ENCODE measurements around the gene RHOG. TPM values are rescaled to one million over a fixed set of nuclear protein-coding genes. Genes with fewer than 3 reads are reported as not detected.

Gene RHOG
- total and polyA plus RNA-seq, 9 of the 15 experiments (the other 6 are each of a cell fraction or from before 2014, with no cell fraction given) = 22.6 to 162 (median 80.3) TPM

GRCh38 chr11:3867209-3868091 is 26.7 kb upstream of the RHOG start (continued):
- TF ChIP-seq ZBTB33 (CRISPR knock-in tag; IDR thresholded peaks at IDR 0.05) = peak; percentile 51; the same call in 1 of the 2 replicates
- peak; percentile 97 for TF ChIP-seq CTBP1 (IDR thresholded peaks at IDR 0.05; ENCODE audit: borderline replicate concordance)
- no peak for TF ChIP-seq PBX2 (CRISPR knock-in tag; IDR thresholded peaks at IDR 0.05; ENCODE audit: low read depth)
- TF ChIP-seq PBX2 (tag; conservative IDR thresholded peaks at IDR 0.05; ENCODE audit: low read depth) = peak; percentile 7; the same call in 1 of the 2 replicates
- TF ChIP-seq ZNF766 (CRISPR knock-in tag; conservative IDR thresholded peaks at IDR 0.05) = peak; percentile 50
- 0 out of 4 replicates have a peak, but pooled peaks of 1 of the 2 experiments have one; percentile 18 for TF ChIP-seq ARNT (IDR thresholded peaks at IDR 0.05)
- peak; percentile 64; the same call in 1 of the 2 replicates for TF ChIP-seq LEF1 (IDR thresholded peaks at IDR 0.05)
- peak; percentile 59; the same call in 1 of the 2 replicates for TF ChIP-seq CC2D1A (IDR thresholded peaks at IDR 0.05)
- no peak for TF ChIP-seq E2F5 (CRISPR knock-in tag; IDR thresholded peaks at IDR 0.05)
- TF ChIP-seq, protein P1, sequence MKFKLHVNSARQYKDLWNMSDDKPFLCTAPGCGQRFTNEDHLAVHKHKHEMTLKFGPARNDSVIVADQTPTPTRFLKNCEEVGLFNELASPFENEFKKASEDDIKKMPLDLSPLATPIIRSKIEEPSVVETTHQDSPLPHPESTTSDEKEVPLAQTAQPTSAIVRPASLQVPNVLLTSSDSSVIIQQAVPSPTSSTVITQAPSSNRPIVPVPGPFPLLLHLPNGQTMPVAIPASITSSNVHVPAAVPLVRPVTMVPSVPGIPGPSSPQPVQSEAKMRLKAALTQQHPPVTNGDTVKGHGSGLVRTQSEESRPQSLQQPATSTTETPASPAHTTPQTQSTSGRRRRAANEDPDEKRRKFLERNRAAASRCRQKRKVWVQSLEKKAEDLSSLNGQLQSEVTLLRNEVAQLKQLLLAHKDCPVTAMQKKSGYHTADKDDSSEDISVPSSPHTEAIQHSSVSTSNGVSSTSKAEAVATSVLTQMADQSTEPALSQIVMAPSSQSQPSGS (CRISPR knock-in tag; IDR thresholded peaks at IDR 0.05) = no peak
- no peak for TF ChIP-seq BCL6 (CRISPR knock-in tag; IDR thresholded peaks at IDR 0.05)
- peak; percentile 16; the same call in 1 of the 2 replicates for TF ChIP-seq ZBTB2 (IDR thresholded peaks at IDR 0.05)
- peak; percentile 73 for TF ChIP-seq FOXM1 (IDR thresholded peaks at IDR 0.05; ENCODE audit: low read depth)
- TF ChIP-seq FOXM1 (CRISPR knock-in tag; IDR thresholded peaks at IDR 0.05; ENCODE audit: low read depth) = no peak
- TF ChIP-seq, protein P2, sequence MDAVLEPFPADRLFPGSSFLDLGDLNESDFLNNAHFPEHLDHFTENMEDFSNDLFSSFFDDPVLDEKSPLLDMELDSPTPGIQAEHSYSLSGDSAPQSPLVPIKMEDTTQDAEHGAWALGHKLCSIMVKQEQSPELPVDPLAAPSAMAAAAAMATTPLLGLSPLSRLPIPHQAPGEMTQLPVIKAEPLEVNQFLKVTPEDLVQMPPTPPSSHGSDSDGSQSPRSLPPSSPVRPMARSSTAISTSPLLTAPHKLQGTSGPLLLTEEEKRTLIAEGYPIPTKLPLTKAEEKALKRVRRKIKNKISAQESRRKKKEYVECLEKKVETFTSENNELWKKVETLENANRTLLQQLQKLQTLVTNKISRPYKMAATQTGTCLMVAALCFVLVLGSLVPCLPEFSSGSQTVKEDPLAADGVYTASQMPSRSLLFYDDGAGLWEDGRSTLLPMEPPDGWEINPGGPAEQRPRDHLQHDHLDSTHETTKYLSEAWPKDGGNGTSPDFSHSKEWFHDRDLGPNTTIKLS (IDR thresholded peaks at IDR 0.05; ENCODE audit: borderline replicate concordance, low read depth) = 0 out of 2 replicates have a peak, but pooled peaks have one; percentile 23
- TF ChIP-seq ETV5 (CRISPR knock-in tag; IDR thresholded peaks at IDR 0.05; ENCODE audit: low read depth) = peak; percentile 43; the same call in 1 of the 2 replicates
- TF ChIP-seq MCM5 (IDR thresholded peaks at IDR 0.05; ENCODE audit: low read depth) = no peak

Measured in K562 (cell line).